Nucleus accumbens (tissue), 56 donors: ENCODE measurements around the gene KLK5.
A peak's percentile ranks its signal among the peaks of the same experiment; 100 is the strongest.
"Not testable (repeated sequence)": the region's sequence is repeated elsewhere in the genome, so short reads cannot be mapped to it uniquely, and the experiment has no call there.

Experiments used
- DNase-seq, 56 donors: peaks; one replicate each; lab custom pipeline; 2025; lab: John Stamatoyannopoulos, UW

Gene KLK5, protein sequence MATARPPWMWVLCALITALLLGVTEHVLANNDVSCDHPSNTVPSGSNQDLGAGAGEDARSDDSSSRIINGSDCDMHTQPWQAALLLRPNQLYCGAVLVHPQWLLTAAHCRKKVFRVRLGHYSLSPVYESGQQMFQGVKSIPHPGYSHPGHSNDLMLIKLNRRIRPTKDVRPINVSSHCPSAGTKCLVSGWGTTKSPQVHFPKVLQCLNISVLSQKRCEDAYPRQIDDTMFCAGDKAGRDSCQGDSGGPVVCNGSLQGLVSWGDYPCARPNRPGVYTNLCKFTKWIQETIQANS

DNA sequence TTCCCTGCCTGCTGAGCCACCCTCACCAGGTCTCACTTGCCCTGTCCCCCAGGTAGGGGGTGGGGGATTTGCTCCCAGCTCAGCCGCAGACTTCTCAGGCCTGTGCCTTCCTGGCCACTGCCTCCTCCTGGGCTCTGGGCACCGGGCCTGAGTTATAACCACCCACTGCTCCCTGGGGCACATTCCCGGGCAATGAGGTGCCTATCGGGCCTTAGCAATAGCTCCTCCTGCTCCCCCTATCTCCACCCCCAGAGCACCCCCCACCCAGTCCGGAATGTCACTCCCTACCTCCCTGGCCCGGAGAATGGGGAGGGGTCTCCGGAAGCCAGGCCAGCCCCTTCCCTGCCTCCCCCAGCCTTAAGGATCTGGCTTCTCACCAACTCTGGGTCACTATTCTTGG lies at the start of gene KLK5:
Gene KLK5, minus strand, starts transcription at position 129 of the 400 bp plus-strand sequence. CDS start 381 bp downstream, outside the sequence.
- no peak for DNase-seq

DNA sequence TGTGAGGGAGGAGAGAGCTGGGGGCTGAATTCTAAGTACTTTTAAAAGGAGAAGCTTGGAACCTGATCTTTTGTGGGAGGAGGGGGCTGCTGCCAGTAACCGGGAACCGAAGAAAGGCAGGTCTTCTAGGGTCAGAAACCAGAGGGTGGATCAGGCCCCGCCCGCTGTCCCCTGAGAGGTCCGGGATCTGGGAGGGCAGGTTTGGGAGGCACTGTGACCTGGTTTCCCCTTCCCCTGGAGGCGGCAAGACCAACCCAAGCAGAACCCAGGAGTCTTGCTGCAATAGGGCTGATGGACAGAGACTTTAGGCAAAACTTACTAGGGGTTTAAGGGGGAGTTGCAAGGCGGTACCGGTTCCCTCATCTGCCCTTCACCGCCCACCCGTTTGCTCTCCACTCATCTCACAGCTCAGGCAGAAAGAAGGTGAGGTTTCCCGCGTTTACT lies 49.3 kb upstream of the KLK5 start:
- DNase-seq = no peak

DNA sequence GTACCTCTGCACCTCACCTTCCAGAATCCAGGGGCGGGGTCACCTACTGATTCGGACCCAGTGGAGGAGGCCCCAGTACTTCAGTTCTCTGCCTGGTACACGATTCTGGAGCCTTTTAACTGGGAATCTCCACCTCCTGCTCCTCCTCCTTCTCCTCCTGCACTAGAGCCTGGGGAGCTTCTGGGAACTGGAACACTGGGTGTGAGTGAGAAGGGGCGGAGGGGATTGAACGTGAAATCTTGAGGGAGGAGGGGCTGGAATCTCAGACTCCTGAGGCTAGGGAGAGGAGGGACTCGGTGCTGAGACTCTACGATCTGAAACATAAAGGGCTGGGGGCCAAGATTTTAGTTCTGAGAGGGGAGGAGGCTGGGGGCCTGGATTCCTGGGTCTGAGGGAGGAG lies 48.7 kb upstream of the KLK5 start, which contains the start of gene KLK8:
Gene KLK8, minus strand, starts transcription at position 90 of the 400 bp plus-strand sequence. CDS start 437 bp downstream, outside the sequence.
- no peak for DNase-seq

DNA sequence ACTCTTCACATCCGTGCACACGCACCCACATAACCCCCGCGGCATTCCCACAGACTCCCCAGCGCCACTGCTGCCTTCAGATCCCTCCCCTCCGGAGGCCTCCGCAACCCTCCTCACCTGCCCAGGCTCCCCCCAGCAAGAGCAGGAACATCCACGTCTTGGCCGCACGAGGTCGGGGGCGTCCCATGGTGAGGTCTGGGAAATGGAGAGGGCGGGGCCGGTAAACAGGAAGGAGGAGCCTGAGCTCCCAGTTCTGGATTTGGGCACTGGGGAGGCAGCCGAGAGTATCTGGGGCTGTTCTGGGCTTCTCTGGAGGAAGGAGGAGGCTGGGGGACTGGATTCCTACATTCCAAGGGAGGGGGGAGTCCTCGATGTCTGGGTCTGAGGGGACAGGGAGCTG lies 48.1 kb upstream of the KLK5 start:
- no peak for DNase-seq

DNA sequence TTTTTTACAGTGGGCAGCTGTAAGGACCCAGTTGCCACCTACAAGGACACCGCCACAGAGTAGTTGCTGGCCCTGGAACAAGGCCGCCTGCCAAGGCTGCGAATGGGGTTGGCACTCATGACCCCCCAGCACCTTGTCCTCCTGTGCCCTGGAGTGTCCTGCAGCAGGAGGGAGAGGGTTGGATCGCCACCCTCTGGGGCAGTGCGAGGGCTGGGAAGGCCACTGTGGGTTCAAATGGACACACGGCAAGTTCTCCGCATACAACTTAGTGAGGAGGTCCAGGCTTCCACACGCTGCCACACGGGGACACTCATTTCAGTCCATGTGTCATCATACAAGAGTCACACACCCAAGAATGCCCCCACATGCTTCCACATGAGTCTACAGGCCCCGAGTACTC lies 47.6 kb upstream of the KLK5 start:
- DNase-seq = no peak

DNA sequence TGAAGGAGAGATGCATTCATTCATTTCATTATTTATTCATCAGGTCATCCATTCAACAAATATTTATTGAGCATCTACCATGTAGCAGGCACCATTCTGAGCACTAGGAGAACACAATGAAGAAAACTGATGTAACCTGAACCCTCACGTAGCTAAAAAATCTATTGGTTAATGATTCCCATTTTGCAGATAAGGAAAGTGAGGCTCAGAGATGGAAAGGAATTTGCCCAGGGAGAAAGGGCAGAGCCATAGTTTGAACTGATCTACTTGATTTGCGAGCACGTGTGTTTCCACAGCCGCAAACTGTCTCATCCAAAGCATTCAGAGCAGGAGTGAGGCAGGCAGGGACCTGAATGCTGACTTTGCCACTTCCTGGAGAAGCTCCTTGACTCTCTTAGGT lies 45.8 kb upstream of the KLK5 start:
- DNase-seq = no peak

DNA sequence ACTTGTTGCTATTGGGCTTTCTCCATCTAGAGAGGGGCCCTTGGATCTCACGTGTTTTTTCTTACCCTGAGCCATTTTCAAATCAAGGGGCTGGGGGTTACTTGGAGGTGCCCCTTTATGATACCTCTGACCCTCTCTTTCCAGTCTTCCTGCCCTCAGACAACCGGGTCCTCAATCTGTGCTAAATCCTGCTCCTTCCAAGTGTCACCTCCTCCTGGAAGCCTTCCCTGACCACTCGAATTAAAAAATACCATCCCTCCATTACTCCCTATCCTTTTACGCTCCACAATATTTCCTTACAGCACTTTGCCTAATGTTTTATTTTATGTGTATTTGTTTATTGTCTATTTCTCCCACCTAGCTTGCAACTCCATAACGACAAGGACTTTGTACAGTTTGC lies 45.2 kb upstream of the KLK5 start:
- DNase-seq = no peak

DNA sequence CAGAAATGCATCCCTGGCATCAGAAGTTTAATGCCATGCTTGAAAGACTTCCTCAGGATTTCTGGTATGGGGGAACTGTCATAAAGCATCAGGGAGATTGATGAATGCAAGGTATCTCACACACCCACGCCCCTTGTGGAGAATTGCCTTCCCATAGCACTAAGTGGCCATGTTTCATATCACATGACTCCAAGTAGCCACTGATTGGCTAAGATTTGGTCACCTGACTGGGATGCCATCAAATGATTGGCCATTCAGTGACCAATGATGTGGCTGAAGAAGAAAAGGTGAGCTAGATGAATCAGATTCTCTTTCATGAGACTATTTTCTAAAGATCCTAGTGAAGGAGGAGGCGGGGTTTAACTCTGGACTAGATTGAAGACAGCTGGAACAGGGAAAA lies 41.3 kb upstream of the KLK5 start:
- DNase-seq = no peak

DNA sequence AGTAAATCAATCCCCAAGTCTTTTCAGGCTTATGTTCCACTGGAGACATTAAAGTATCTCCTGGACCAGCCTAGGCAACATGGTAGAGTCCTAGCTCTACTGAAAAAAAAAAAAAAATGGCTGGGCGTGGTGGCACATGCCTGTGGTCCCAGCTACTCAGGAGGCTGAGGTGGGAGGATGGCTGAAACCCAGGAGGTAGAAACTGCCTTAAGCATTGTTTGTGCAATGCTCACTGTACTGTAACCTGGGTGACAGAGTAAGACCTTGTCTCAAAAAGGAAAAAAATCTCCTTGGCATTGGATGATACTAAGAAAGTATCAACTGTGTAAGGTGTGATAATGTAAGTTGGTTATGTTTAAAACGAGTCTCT lies 39.8 kb upstream of the KLK5 start:
- no peak for DNase-seq

DNA sequence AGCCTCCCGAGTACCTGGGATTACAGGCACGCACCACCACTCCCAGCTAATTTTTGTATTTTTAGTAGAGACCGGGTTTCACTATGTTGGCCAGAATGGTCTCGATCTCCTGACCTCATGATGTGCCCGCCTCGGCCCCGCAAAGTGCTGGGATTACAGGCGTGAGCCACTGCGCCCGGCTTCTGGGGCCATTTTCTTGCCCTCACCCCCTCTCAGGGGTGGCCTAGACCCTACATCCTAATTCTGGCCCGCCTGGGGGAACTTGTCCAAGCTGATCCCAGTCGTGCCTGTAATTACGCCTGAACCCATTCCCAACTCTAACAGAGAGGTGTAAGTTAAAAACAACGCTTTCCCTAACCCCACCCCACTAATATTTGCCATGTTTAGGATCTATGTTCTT lies 31.6 kb upstream of the KLK5 start:
- DNase-seq = not testable (repeated sequence)

DNA sequence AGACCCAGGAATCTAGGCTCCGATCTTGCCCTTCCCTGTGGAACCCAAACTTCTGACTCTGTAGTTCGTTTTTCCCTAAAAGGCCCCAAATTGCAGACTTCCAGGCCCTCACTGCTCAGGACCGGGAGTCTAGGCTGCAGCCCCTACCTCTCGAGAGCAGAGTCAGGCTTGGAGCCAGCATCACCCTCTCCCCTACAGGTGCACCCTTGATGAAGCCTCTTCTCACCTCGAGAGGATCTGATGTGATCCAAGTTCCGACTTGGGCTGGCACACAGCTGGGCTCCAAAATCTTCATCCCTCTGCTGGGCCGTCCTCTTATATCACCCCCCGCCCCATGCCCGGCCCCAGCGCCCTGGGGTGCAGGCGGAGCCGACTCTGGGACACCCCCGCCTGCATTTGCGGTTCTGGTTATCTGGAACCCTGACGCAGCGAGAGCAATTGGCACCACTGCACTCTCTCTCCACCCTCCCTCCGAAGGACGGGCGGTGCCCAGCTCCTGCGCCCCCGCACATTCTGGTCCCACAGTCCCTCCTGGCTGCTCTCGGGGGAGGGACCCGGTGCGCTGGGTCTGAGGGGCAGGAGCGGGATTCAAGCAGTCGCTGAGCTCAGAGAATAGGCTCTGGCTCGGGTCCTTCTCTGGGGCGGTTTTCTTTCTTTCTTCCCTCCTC lies 30.9 kb upstream of the KLK5 start, which contains the start of gene KLK7:
Gene KLK7, minus strand, starts transcription at position 293 of the 668 bp plus-strand sequence. CDS start 1,518 bp downstream, outside the sequence.
- no peak for DNase-seq

DNA sequence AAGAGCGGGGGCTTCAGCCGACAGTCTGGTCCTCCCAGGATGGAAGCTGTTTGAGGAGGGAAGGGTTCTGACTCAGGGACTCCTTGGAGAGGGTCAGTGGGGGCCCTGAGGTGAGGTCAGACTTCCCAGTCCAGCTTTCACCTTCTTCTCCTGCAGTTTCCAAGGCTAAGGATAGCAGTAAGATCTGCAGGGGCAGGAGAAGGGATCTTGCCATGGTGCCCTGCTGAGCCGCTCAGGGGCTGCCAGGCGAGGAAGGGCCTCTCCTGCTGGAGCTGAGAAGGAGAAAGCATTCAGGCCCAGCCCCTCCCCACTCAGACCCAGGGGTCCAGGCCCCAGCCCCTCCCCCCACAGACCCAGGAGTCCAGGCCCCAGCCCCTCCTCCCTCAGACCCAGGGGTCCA lies 29.3 kb upstream of the KLK5 start:
- DNase-seq = no peak

DNA sequence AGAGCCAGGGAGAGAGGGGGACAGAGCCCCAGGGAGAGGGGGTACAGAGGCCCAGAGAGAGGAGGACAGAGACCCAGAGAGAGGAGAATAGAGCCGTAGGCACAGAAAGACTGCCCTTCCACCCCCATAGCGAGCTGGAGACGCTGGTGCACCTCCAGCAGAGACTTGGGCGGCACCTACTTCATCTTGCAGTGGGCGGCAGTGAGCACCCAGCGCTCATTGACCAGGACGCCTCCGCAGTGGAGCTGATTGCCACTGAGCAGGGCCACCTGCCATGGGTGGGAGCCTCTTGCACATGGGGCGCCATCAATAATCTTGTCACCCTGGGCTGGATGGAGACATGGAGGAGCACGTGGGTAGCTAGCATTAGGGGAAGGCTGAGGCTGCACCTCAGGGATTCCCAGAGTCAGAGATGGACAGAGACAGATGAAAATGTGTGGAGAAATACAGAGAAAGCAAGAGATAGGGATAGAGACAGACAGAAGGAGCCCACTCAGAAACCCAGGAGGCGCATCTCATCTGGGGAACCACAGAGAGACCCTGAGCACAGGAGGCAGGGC lies 28.8 kb upstream of the KLK5 start:
- DNase-seq = no peak

DNA sequence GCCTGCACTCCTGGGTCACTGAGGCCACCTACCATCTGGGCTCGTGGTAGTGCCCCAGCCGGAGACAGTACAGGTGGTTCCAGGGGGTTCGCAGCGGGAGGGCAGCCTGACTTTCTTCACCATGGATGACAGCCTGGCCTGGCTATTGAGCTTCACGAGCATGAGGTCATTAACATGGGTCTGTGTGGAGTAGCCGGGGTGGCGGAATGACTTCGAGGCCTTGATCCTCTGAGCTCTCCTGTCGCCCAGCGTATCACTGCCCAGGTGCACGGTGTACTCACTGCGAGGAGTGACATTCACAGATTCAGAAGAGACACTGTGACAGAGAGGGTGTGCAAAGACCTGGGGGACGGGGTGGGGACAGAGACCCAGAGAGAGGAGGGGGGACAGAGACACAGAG lies 27.4 kb upstream of the KLK5 start:
- DNase-seq = no peak

DNA sequence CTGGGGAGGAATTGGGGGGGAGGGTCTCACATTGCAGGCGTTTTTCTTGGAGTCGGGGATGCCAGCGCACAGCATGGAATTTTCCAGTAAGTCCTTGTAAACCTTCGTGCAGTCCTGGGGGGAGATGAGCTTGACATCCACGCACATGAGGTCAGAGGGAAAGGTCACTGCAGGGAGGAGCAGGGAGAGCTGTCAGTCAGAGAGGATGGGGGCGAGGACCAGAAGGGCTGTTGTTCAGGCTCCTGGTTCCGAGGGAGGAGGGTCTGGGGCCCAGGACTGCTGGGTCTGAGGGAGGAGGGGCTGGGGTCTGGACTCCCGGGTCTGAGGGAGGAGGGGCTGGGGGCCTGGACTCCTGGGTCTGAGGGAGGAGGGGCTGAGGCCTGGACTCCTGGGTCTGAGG lies 26.9 kb upstream of the KLK5 start:
- no peak for DNase-seq

DNA sequence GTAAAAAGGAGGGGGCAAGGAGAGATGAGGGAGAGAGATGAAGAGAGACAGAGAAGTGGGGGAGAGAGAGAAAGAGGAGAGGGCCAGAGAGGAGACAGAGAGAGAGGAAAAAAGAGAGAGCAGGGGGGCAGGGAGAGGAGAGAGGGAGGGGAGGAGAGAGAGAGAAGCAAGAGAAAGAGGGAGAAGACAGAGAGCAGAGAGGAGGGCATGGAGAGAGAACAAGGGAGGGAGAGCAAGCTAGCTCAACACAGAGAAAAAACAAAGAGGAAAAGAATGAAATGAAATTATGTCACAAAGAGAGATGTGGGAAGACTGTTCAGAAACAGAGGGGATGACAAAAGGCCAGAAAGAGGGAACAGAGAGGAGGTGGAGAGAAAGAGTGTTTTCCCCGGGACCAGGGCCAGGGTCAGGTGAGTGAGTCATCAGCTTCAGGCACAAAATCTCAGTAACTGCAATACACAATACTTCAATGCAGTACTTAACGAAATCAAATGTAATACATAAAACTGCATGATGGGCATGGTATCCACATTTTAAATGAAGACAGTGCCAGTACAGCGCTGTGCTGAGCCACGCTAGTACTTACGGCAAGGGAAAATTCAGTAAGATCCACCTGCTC lies 26.0 kb upstream of the KLK5 start:
- no peak for DNase-seq

DNA sequence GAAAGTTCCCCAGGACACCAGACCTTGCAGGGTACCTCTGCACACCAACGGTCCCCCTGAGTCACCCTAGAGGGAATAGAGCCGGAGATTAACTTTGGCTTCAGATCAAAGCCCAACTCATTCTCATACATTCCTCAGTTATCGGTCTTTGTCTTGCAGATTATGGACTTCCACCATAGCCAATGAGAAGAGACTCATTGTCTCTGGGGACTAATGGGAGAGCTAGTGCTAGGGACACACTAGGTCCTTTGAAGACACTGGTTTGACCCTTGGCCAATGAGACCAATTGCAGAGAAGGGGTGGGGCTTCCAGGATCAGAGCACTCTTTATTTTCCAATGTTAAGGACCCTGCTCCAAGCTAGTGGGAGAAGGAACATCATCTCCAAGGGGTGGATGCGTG lies 24.8 kb upstream of the KLK5 start:
- peak in 1 of 56 donors; percentile 2 for DNase-seq

DNA sequence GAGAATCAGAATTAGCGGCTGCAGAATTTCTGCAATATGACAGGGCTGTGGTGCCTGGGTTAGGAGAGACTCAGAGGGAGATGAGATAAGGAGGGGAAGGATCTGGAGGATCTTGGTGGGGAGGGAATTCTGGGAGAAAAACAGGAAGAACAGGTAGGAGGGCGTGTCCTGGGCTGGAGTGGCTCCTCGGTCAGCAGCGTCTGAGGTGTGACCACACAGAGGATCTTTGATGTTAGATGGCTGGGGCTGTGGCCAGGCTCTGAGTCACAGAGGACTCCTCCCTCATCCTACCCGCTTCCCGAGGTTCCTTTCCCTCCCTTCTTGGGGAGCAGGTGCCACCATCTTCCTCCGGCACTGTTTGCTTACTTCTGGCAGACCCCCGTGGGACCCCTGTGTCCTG lies 22.9 kb upstream of the KLK5 start:
- no peak for DNase-seq

DNA sequence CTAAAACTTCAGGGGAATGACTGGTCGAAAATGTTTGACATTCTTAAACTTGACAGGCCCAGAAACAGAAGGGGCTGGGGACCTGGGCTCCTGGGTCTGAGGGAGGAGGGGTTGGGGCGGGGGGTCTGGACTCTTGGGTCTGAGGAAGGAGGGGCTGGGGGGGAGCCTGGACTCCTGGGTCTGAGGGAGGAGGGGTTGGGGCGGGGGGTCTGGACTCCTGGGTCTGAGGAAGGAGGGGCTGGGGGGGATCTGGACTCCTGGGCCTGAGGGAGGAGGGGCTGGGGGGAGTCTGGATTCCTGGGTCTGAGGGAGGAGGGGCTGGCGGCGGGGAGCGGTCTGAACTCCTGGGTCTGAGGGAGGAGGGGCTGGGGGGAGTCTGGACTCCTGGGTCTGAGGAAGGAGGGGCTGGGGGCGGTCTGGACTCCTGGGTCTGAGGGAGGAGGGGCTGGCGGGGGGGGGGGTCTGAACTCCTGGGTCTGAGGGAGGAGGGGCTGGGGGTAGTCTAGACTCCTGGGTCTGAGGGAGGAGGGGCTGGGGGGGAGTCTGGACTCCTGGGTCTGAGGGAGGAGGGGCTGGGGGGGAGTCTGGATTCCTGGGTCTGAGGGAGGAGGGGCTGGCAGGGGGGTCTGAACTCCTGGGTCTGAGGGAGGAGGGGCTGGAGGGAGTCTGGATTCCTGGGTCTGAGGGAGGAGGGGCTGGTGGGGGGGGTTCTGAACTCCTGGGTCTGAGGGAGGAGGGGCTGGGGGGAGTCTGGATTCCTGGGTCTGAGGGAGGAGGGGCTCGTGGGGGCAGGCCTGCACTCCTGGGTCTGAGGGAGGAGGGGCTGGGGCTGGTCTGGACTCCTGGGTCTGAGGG lies 22.1 kb upstream of the KLK5 start:
- no peak for DNase-seq

DNA sequence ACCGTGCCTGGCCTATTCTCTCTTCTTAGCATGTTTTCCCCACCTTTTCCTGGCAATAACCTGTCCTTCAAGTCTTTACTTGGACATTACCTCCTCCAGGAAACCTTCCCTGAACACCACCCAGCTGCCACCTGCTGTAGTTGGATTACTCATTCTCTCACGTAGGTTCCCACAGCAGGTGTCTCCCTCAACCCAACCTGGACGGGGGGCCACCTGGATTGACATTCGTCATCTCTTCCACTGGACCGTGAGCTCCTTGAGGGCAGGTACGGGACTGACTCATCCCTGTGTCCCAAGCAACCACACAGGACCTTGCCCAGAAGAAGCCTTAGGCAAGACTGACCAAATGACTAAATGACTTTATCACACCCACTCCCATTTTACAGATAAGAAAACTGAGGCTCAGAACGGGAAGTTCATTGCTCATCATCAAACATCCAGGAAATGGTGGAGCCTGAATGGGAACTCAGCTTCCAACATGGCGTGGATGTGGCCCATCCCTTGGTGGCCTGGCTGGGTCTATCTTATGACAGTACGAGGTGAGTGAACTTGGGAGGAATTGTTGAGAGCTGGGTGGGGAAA lies 20.0 kb upstream of the KLK5 start:
- DNase-seq = no peak
